ENCODE data around the gene GREM2. TPM values are rescaled to one million over a fixed set of nuclear protein-coding genes. Genes with fewer than 3 reads are reported as not detected.

GREM2 gene
- total and polyA plus RNA-seq, 2 donors (not counting 1 experiment from before 2014, with no cell fraction given): not detected

DNA sequence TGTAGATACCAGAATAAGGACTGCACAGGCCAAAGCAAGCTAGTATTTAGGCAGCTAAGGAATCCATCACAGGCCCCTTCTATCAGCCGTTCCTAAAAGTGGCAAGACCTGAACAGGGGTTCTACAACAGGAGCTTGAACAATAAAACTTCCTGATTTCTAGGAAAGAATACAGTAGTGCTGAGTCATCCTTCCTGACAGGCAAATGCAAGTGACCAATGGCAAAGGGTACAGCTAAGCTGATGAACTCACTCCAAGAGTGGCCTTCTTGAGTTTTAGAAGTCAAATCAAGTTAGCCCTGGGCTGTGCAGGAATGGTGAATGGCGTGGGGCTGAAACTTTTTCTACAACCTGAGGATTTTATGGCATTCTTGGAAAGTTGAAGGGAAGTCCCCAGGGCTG lies 112.9 kb downstream of the GREM2 start:
- Mint-ChIP-seq H3K4me3 (no peak overlapping the region), H3K27ac (no peak overlapping the region), H3K4me1 (no peaks in the 10 kb centered on the region), H3K27me3 (no peaks in the 10 kb centered on the region), H3K9me3 (ENCODE audit: insufficient read depth) (no peaks in the 10 kb centered on the region)
- no peaks in the 10 kb centered on the region for H4K20me1 ChIP-seq (ENCODE audit: control insufficient read depth, insufficient read depth, low read length, poor library complexity, severe bottlenecking)
- H3K9ac ChIP-seq (ENCODE audit: low read length): no peak overlapping the region
- intact Hi-C loops (cut with micrococcal nuclease): no loop called here
- DNase-seq (no peak), ATAC-seq (ENCODE audit: low read depth) (no peak)
- H3K36me3 ChIP-seq (replicated peaks in 1 of 2; ENCODE audit: control extremely low read depth in 1 of 2, control insufficient read depth in 1 of 2, extremely low read depth in 1 of 2, insufficient read depth in 2 of 2, low read length in 1 of 2): no peaks in the 10 kb centered on the region
- H3K27ac ChIP-seq (ENCODE audit: low read length in 2 of 2): no peak overlapping the region
- TF ChIP-seq, protein P1, sequence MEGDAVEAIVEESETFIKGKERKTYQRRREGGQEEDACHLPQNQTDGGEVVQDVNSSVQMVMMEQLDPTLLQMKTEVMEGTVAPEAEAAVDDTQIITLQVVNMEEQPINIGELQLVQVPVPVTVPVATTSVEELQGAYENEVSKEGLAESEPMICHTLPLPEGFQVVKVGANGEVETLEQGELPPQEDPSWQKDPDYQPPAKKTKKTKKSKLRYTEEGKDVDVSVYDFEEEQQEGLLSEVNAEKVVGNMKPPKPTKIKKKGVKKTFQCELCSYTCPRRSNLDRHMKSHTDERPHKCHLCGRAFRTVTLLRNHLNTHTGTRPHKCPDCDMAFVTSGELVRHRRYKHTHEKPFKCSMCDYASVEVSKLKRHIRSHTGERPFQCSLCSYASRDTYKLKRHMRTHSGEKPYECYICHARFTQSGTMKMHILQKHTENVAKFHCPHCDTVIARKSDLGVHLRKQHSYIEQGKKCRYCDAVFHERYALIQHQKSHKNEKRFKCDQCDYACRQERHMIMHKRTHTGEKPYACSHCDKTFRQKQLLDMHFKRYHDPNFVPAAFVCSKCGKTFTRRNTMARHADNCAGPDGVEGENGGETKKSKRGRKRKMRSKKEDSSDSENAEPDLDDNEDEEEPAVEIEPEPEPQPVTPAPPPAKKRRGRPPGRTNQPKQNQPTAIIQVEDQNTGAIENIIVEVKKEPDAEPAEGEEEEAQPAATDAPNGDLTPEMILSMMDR (IDR thresholded peaks at IDR 0.05): no peak
- no peak for TF ChIP-seq EZH2 (IDR thresholded peaks at IDR 0.05; ENCODE audit: borderline replicate concordance, insufficient read depth, low read depth, low read length, poor library complexity, severe bottlenecking)
- H3K27me3 ChIP-seq (replicated peaks in 1 of 4; ENCODE audit: control extremely low read depth in 1 of 4, control insufficient read depth in 3 of 4, insufficient read depth in 4 of 4, low read length in 3 of 4): no peaks in the 10 kb centered on the region
- no peaks in the 10 kb centered on the region for H3K79me2 ChIP-seq (ENCODE audit: control insufficient read depth, insufficient read depth, low read length)
- POLR2A ChIA-PET: no interaction called here
- CTCF ChIA-PET: no interaction called here
- no peak overlapping the region for H3K4me2 ChIP-seq (replicated peaks; ENCODE audit: low read depth, low read length, poor library complexity, severe bottlenecking)
- no peak overlapping the region for H3K4me3 ChIP-seq (ENCODE audit: control extremely low read depth in 1 of 5, extremely low read depth in 1 of 5, insufficient read depth in 1 of 5, low read depth in 2 of 5, low read length in 4 of 5)
- WGBS (ENCODE audit: insufficient coverage): 0% methylated on average over 1 of the region's 2 CpGs
- peaks cover 0 to 2% (median 0%) of the 10 kb centered on the region in 3 donors for H3K9me3 ChIP-seq (ENCODE audit: control extremely low read depth in 1 of 3, control insufficient read depth in 2 of 3, insufficient read depth in 1 of 3, low read length in 2 of 3)
- H2AFZ ChIP-seq (ENCODE audit: insufficient read depth, low read depth, low read length, poor library complexity, severe bottlenecking): no peak overlapping the region
- H3K4me1 ChIP-seq (ENCODE audit: control insufficient read depth in 2 of 2, insufficient read depth in 2 of 2, low read length in 2 of 2): no peaks in the 10 kb centered on the region

DNA sequence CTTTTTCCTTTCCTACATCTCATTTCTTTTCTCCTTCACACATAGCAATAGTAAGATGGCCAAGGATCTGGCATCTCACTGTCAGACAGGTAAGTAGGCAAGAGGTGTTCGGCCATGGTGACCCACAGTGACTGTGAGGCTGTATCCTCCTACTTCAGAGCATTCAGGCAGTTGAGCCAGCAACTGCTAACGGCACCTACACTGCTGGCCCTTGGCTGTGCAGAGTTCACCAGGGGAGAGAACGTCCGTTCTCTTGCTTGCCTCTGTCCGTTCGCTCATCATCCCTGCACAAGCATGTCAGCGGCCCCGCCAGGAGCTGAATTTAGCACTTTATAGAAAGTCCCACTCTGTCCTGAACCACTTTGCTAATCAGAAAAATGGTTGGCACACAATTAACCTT lies 113.6 kb downstream of the GREM2 start:
- H3K4me3 Mint-ChIP-seq: no peak overlapping the region
- DNase-seq (no peak), ATAC-seq (ENCODE audit: low read depth) (no peak)
- no peaks in the 10 kb centered on the region for H3K79me2 ChIP-seq (ENCODE audit: control insufficient read depth, insufficient read depth, low read length)
- CTCF ChIA-PET: no interaction called here
- intact Hi-C loops (cut with micrococcal nuclease): no loop called here
- H3K4me1 ChIP-seq (ENCODE audit: control insufficient read depth in 2 of 2, insufficient read depth in 2 of 2, low read length in 2 of 2): no peaks in the 10 kb centered on the region
- no peaks in the 10 kb centered on the region for H3K4me1 Mint-ChIP-seq
- no peak overlapping the region for H3K27ac Mint-ChIP-seq
- no peak overlapping the region for H3K9ac ChIP-seq (ENCODE audit: low read length)
- H3K27me3 ChIP-seq (replicated peaks in 1 of 4; ENCODE audit: control extremely low read depth in 1 of 4, control insufficient read depth in 3 of 4, insufficient read depth in 4 of 4, low read length in 3 of 4): no peaks in the 10 kb centered on the region
- POLR2A ChIA-PET: no interaction called here
- no peak overlapping the region for H2AFZ ChIP-seq (ENCODE audit: insufficient read depth, low read depth, low read length, poor library complexity, severe bottlenecking)
- H3K4me2 ChIP-seq (replicated peaks; ENCODE audit: low read depth, low read length, poor library complexity, severe bottlenecking): no peak overlapping the region
- H3K4me3 ChIP-seq (ENCODE audit: control extremely low read depth in 1 of 5, extremely low read depth in 1 of 5, insufficient read depth in 1 of 5, low read depth in 2 of 5, low read length in 4 of 5): no peak overlapping the region
- no peaks in the 10 kb centered on the region for H3K9me3 Mint-ChIP-seq (ENCODE audit: insufficient read depth)
- no peak for TF ChIP-seq EZH2 (IDR thresholded peaks at IDR 0.05; ENCODE audit: borderline replicate concordance, insufficient read depth, low read depth, low read length, poor library complexity, severe bottlenecking)
- TF ChIP-seq, protein P1 (IDR thresholded peaks at IDR 0.05): no peak
- H4K20me1 ChIP-seq (ENCODE audit: control insufficient read depth, insufficient read depth, low read length, poor library complexity, severe bottlenecking): no peaks in the 10 kb centered on the region
- H3K27ac ChIP-seq (ENCODE audit: low read length in 2 of 2): no peak overlapping the region
- H3K27me3 Mint-ChIP-seq: no peaks in the 10 kb centered on the region
- peaks cover 0 to 6% (median 0%) of the 10 kb centered on the region in 3 donors for H3K9me3 ChIP-seq (ENCODE audit: control extremely low read depth in 1 of 3, control insufficient read depth in 2 of 3, insufficient read depth in 1 of 3, low read length in 2 of 3)
- no peaks in the 10 kb centered on the region for H3K36me3 ChIP-seq (replicated peaks in 1 of 2; ENCODE audit: control extremely low read depth in 1 of 2, control insufficient read depth in 1 of 2, extremely low read depth in 1 of 2, insufficient read depth in 2 of 2, low read length in 1 of 2)
- 91% methylated on average over 8 of the region's 8 CpGs for WGBS (ENCODE audit: insufficient coverage)
